ENCODE data around the gene TPM2. TPM values are rescaled to one million over a fixed set of nuclear protein-coding genes. Genes with fewer than 3 reads are reported as not detected.
"Not testable (repeated sequence)": the region's sequence is repeated elsewhere in the genome, so short reads cannot be mapped to it uniquely, and the experiment has no call there.

The TPM2 gene
- total and polyA plus RNA-seq, 7 donors = 6,047 to 16,334 (median 9,199) TPM

DNA sequence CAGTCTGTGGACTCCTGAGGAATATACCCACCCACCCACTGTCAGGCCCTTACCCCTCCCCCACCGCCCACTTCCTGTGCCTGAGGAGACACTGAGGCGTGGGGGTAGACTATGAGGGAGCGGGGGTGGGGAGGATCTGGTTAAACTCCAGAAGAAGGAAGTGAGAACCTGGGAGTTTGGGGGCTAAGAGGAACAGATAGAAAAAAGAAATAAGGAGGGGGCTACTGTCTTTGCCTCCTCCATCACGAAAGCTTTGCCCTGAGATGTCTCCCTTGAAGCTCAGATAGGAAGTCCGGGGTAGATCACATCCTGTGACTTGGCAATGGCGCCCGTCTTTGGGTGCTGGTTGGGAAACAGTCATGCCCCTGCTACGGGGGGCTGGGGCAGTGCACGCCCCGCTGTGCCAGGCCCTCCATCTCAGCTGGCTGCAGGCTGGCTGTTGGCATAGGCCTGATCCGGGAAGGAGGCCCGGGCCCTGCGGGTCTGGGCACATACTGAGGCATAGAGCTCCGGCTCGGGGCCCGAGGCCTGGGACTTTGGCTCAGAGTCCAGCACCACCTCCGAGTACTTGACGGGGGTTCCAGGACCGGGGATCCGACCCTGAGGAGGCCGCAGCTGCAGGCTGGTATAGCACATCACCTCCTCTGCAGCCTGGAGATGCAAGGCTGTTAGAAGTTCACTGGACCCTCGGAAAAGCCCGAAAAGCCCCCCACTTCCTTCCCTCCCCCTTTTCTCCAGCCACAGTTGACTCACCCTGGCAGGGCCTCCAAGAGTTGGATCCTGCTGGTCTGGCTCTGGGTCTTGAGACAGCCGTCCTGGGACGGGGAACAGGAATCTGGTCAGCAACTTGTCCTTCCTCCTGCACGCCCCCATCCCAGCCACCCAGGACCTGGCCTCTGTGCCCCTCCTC lies 40.0 kb downstream of the TPM2 start:
- H3K9me3 ChIP-seq = no peaks in the 10 kb centered on the region
- H3K4me3 ChIP-seq = no peak overlapping the region
- H3K36me3 ChIP-seq (ENCODE audit: insufficient read depth in 1 of 2, low read depth in 1 of 2) = no peaks in the 10 kb centered on the region
- H3K27ac ChIP-seq = no peak overlapping the region
- H3K4me1 ChIP-seq = no peaks in the 10 kb centered on the region
- 60 to 75% (median 62%) methylated on average over 25 to 26 of the region's 26 CpGs for whole genome bisulfite sequencing, 3 donors
- no peak for ATAC-seq
- intact Hi-C loops (cut with DNase I) = loop anchor here in 1 of 2 donors (5.0 to 10.0 kb wide), 3 partner anchors 42 to 233 kb away; partner anchors contain the start of gene TESK1
- TF ChIP-seq, protein P1, sequence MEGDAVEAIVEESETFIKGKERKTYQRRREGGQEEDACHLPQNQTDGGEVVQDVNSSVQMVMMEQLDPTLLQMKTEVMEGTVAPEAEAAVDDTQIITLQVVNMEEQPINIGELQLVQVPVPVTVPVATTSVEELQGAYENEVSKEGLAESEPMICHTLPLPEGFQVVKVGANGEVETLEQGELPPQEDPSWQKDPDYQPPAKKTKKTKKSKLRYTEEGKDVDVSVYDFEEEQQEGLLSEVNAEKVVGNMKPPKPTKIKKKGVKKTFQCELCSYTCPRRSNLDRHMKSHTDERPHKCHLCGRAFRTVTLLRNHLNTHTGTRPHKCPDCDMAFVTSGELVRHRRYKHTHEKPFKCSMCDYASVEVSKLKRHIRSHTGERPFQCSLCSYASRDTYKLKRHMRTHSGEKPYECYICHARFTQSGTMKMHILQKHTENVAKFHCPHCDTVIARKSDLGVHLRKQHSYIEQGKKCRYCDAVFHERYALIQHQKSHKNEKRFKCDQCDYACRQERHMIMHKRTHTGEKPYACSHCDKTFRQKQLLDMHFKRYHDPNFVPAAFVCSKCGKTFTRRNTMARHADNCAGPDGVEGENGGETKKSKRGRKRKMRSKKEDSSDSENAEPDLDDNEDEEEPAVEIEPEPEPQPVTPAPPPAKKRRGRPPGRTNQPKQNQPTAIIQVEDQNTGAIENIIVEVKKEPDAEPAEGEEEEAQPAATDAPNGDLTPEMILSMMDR (IDR thresholded peaks at IDR 0.05) = no peak
- DNase-seq = peak in 1 of 2 donors; percentile 67
- H3K27me3 ChIP-seq (ENCODE audit: insufficient read depth in 3 of 3, low read length in 2 of 3) = no peaks in the 10 kb centered on the region

DNA sequence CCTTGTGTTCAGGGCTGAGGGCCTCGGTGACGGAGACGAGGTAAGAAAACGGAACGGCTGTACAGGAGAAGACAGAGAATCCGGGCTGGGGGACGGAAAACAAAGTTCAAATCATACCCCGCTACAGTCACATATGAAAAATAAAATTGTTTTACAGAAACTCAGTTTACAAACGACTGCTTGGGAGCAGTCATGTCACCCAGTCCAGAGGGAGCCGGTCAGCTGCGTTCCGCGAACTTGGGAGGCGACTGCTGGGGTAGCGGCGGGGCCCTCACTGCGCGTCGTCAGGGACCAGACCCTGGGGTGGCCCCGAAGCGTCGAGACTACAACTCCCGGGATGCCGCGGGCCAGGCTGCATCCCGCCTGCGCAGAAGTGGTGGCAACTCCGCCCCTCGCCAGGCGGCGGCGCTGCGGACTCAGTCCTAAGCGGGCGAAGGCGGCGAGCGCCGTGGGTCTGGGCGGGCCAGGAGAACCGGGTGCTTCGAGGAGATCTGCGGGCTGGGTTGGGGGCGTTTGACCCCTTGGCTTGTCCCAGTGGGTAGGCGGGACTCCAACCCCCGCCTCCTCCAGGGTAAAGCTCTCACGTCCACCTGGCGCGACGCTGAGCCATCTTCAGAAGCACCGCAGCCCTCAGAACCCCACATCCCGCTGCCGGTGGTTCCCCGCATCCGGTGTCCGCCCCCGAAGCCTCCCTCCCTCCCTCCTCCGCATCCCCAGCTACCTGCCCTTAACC lies 43.0 kb downstream of the TPM2 start:
- Histone ChIP-seq H3K9me3 (no peaks in the 10 kb centered on the region), H3K4me3 (peak overlapping the region; percentile 85), H3K27me3 (ENCODE audit: insufficient read depth in 3 of 3, low read length in 2 of 3) (no peaks in the 10 kb centered on the region), H3K4me1 (no peaks in the 10 kb centered on the region), H3K27ac (peak overlapping the region; percentile 92), H3K36me3 (ENCODE audit: insufficient read depth in 1 of 2, low read depth in 1 of 2) (no peaks in the 10 kb centered on the region)
- peak; percentile 96 to 100 (median 97) for ATAC-seq
- WGBS, 3 donors = 0% methylated on average over 50 to 58 of the region's 58 CpGs
- TF ChIP-seq, protein P1 (IDR thresholded peaks at IDR 0.05) = peak; percentile 95
- intact Hi-C loops (cut with DNase I) = loop anchor here in 1 of 2 donors (5.0 to 10.0 kb wide), 3 partner anchors 39 to 236 kb away; partner anchors contain the start of gene TESK1
- DNase-seq = peak; percentile 93 to 96

DNA sequence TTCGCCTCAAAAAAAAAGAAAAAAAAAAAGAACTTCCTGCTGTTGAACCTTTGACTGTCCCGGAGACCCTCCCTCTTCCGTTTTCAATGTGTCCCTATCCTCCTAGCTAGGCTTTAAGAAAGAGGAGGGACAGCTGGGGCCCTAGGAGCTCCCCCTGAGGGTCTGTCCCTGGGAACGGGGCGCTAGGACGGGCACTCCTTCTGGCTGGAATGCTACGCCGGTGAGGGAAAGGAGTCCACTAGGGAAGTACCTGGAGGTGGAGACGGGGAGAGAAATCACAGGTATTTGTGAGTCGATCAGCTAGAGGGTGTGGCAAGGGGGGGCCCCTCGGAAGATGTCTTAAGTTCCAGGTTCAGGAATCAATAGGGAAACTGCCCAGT lies 43.6 kb downstream of the TPM2 start:
- Histone ChIP-seq H3K36me3 (ENCODE audit: insufficient read depth in 1 of 2, low read depth in 1 of 2) (no peaks in the 10 kb centered on the region), H3K27me3 (ENCODE audit: insufficient read depth in 3 of 3, low read length in 2 of 3) (no peaks in the 10 kb centered on the region), H3K4me3 (peak overlapping the region; percentile 85), H3K9me3 (no peaks in the 10 kb centered on the region), H3K27ac (peak overlapping the region; percentile 92), H3K4me1 (no peaks in the 10 kb centered on the region)
- DNase-seq (no peak), ATAC-seq (peak; percentile 11 to 67 (median 36))
- intact Hi-C loops (cut with DNase I) = loop anchor here in 1 of 2 donors (5.0 to 10.0 kb wide), 3 partner anchors 39 to 236 kb away; partner anchors contain the start of gene TESK1
- WGBS, 3 donors = 4 to 15% (median 9%) methylated on average over 11 of the region's 11 CpGs
- TF ChIP-seq, protein P1 (IDR thresholded peaks at IDR 0.05) = no peak

GRCh38 chr9:35645736-35646135 lies 44.0 kb downstream of the TPM2 start:
- not testable (repeated sequence) for H3K4me1 ChIP-seq; DNase-seq; H3K9me3 ChIP-seq; H3K36me3 ChIP-seq (ENCODE audit: insufficient read depth in 1 of 2, low read depth in 1 of 2); H3K27ac ChIP-seq; H3K27me3 ChIP-seq (ENCODE audit: insufficient read depth in 3 of 3, low read length in 2 of 3)
- intact Hi-C loops (cut with DNase I) = loop anchor here in 1 of 2 donors (5.0 to 10.0 kb wide), 3 partner anchors 38 to 237 kb away; partner anchors contain the start of gene TESK1
- 55 to 67% (median 57%) methylated on average over 9 to 10 of the region's 10 CpGs for WGBS, 3 donors
- ATAC-seq = peak in 1 of 4 donors; percentile 4
- peak overlapping the region; percentile 85 for H3K4me3 ChIP-seq

Data from psoas muscle (tissue), 8 donors.